HFFc6 (cell line): Measurements from ENCODE around the gene TGFA. TPM values are rescaled to one million over a fixed set of nuclear protein-coding genes. Genes with fewer than 3 reads are reported as not detected.

Source experiments
- DNase-seq: peaks from one replicate; pipeline ENCODE4 v3.0.0-alpha.2; 2018
- H3K27ac Mint-ChIP-seq: 2 replicates; pipeline ENCODE4 v1.8.0; 2020; ENCODE audit warnings: mild to moderate bottlenecking, mixed read lengths
- H3K27me3 Mint-ChIP-seq: 2 replicates; pipeline ENCODE4 v1.8.0; 2021; ENCODE audit warnings: mild to moderate bottlenecking, moderate library complexity, mixed read lengths; ENCODE audit not compliant: insufficient read depth
- H3K36me3 Mint-ChIP-seq: 2 replicates; pipeline ENCODE4 v1.8.0; 2021; ENCODE audit warnings: low read depth, mixed read lengths
- H3K4me1 Mint-ChIP-seq: 2 replicates; pipeline ENCODE4 v1.8.0; 2020; ENCODE audit warnings: low read depth, mixed read lengths
- H3K4me3 Mint-ChIP-seq: 2 replicates; pipeline ENCODE4 v1.8.0; 2020; ENCODE audit warnings: mild to moderate bottlenecking, moderate library complexity, mixed read lengths
- H3K9me3 Mint-ChIP-seq: 2 replicates; pipeline ENCODE4 v1.8.0; 2020; ENCODE audit warnings: mild to moderate bottlenecking, mixed read lengths
- CTCF ChIP-seq: fragments of 200-600 bp; sonication (generic); IDR thresholded peaks from 2 replicates; pipeline ENCODE4 v1.5.0; 2021; ENCODE audit warnings: antibody characterized with exemption, mild to moderate bottlenecking
- total RNA-seq, 6 experiments: library from RNA; stranded (reverse); fragmentation: NEBNext Ultra II Directional; extraction: Animal tissue kit (Norgen Biotek cat#: 25700); gene quantifications; 2 replicates in 1 of 6; 3 replicates in 5 of 6; pipeline ENCODE4 v1.2.3, GENCODE V29; 2021

Gene TGFA
- total RNA-seq, 6 experiments from 2014 or later = 0.05 to 0.38 (median 0.26) TPM; not detected in 3

- no peaks in the 10 kb centered on the region for H3K4me1 Mint-ChIP-seq
- peak overlapping the region; percentile 52 for H3K4me3 Mint-ChIP-seq
- H3K36me3 Mint-ChIP-seq = no peaks in the 10 kb centered on the region
- H3K27ac Mint-ChIP-seq = no peak overlapping the region
- TF ChIP-seq CTCF = peak; percentile 45; the same call in 1 of the 2 replicates
- no peak for DNase-seq
- no peaks in the 10 kb centered on the region for H3K9me3 Mint-ChIP-seq
- H3K27me3 Mint-ChIP-seq = peaks cover 45% of the 10 kb centered on the region
These were observed 789 bp upstream of the TGFA start for GRCh38 chr2:70554338-70554892.

GRCh38 chr2:70553334-70553583 lies 367 bp downstream of the TGFA start:
- no peaks in the 10 kb centered on the region for H3K9me3 Mint-ChIP-seq
- no peak for TF ChIP-seq CTCF
- peak overlapping the region; percentile 71 for H3K4me3 Mint-ChIP-seq
- H3K4me1 Mint-ChIP-seq = no peaks in the 10 kb centered on the region
- no peaks in the 10 kb centered on the region for H3K36me3 Mint-ChIP-seq
- peaks cover 44% of the 10 kb centered on the region for H3K27me3 Mint-ChIP-seq
- H3K27ac Mint-ChIP-seq = no peak overlapping the region
- no peak for DNase-seq

DNA sequence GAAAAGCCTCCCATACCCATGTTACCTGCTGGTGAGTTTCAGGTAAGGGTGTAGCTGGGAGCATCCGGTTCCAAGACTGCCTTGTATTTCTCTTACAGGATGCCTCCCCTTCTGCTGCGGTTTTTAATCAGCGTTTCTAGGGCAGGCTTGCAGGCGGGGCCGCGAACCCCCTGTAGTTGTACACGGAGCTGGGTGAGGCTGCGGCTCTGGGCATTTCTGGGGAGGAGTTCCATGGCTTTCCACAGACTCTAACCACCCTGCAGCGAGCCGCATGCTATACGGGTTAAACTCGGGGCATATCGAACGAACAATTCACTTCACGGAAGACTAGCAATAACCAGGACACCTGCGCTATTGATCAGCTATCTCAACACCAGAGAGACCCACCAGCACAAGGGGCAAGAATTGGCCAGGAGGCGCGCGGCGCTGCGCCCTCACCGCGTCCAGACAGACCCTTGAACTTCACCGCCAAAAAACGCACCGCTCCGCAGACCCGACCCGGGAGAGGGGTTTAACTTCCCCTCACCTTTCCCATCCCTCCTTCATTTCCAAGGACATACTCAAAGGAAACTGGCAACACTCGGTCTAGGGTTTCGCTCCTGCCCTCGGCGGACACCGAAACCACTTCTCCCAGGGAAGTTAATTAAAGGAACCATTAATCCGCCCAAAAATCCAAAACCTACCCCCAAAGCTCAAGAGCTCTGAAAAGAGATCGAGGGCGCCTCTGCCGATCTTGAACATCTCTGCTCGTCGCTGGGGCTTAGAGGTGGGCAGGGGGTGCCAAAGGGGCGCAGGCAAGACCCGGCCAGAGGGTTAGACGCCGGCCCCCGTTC lies 909 bp downstream of the TGFA start:
- DNase-seq = no peak
- no peak overlapping the region for H3K27ac Mint-ChIP-seq
- H3K4me1 Mint-ChIP-seq = no peaks in the 10 kb centered on the region
- H3K36me3 Mint-ChIP-seq = no peaks in the 10 kb centered on the region
- peak overlapping the region; percentile 33; the same call in 1 of the 2 replicates for H3K4me3 Mint-ChIP-seq
- H3K9me3 Mint-ChIP-seq = no peaks in the 10 kb centered on the region
- peaks cover 41% of the 10 kb centered on the region for H3K27me3 Mint-ChIP-seq
- TF ChIP-seq CTCF = no peak

- Mint-ChIP-seq H3K4me3 (no peak overlapping the region), H3K27ac (no peak overlapping the region), H3K27me3 (peaks cover 38% of the 10 kb centered on the region), H3K4me1 (no peaks in the 10 kb centered on the region), H3K9me3 (no peaks in the 10 kb centered on the region), H3K36me3 (no peaks in the 10 kb centered on the region)
- TF ChIP-seq CTCF = no peak
- no peak for DNase-seq
These were observed 2.5 kb downstream of the TGFA start for GRCh38 chr2:70551167-70551566.

DNA sequence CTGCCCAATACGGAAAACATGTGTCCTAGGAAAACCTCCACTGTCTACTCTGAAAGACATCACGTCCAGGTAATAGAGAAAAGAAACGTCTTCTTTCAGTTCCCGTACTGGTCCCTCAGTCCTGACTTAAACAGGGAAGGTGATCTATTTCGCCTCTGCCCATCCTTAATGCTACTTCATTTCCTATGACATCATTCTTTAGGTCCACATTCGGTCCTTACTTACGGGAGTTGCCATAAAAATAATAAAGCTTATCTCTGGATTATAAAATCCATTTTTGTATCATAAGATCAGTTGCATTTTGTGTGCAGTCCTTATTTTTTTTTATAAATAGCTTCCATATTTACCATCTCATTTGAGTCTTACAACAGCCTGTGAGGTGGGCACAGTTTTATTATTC lies 3.7 kb downstream of the TGFA start:
- H3K27me3 Mint-ChIP-seq = peaks cover 32% of the 10 kb centered on the region
- no peak overlapping the region for H3K4me3 Mint-ChIP-seq
- DNase-seq = no peak
- H3K27ac Mint-ChIP-seq = no peak overlapping the region
- TF ChIP-seq CTCF = no peak
- H3K36me3 Mint-ChIP-seq = no peaks in the 10 kb centered on the region
- no peaks in the 10 kb centered on the region for H3K4me1 Mint-ChIP-seq
- H3K9me3 Mint-ChIP-seq = no peaks in the 10 kb centered on the region
